GM12878 (cell line): ENCODE data around the gene PMF1.

Experiments used
- CTCF ChIP-seq, 3 experiments: IDR thresholded peaks in 2 of 3; conservative IDR thresholded peaks in 1 of 3; 2 replicates each; pipeline ENCODE4 v1.5.1; 2011; ENCODE audit warnings: low read depth in 3 of 3, low read length in 3 of 3, mild to moderate bottlenecking in 3 of 3, control low read depth in 2 of 3, moderate library complexity in 2 of 3, inconsistent platforms in 1 of 3, mixed read lengths in 1 of 3; ENCODE audit not compliant: control insufficient read depth in 2 of 3, insufficient read depth in 1 of 3; ENCODE audit errors: extremely low read depth in 1 of 3
- EP300 ChIP-seq, 2 experiments: fragments of 150-350 bp in 1 of 2; IDR thresholded peaks; 2 replicates each; pipeline ENCODE4 v1.6.1; 2011 to 2012; ENCODE audit warnings: low read depth in 2 of 2, low read length in 2 of 2, borderline replicate concordance in 1 of 2, improper control_type of control experiment in 1 of 2, inconsistent platforms in 1 of 2; ENCODE audit not compliant: control insufficient read depth in 1 of 2
- FOXM1 ChIP-seq: IDR thresholded peaks from 2 replicates; pipeline ENCODE4 v1.6.1; 2012; ENCODE audit warnings: low read depth, mild to moderate bottlenecking, inconsistent platforms, low read length, moderate library complexity
- HDAC2 ChIP-seq: fragments of 200-600 bp; sonication (generic); IDR thresholded peaks from 2 replicates; pipeline ENCODE4 v1.6.1; 2017
- NR2C1 ChIP-seq: fragments of 450-650 bp; IDR thresholded peaks from 2 replicates; pipeline ENCODE4 v1.6.1; 2017; ENCODE audit warnings: antibody characterized with exemption, mild to moderate bottlenecking, moderate library complexity
- POLR2A ChIP-seq: IDR thresholded peaks from 2 replicates; pipeline ENCODE4 v1.6.1; 2011; ENCODE audit warnings: low read depth, mild to moderate bottlenecking, low read length
- POLR2AphosphoS5 ChIP-seq: IDR thresholded peaks from 2 replicates; pipeline ENCODE4 v1.6.1; 2011; ENCODE audit warnings: mild to moderate bottlenecking, low read length, inconsistent platforms
- RB1 ChIP-seq: fragments of 450-650 bp; formaldehyde crosslinking; IDR thresholded peaks from 2 replicates; pipeline ENCODE4 v1.6.1; 2017; ENCODE audit warnings: mild to moderate bottlenecking, borderline replicate concordance
- SIX5 ChIP-seq: IDR thresholded peaks from 2 replicates; pipeline ENCODE4 v1.6.1; 2011; ENCODE audit warnings: mild to moderate bottlenecking, low read depth, low read length, moderate library complexity; ENCODE audit not compliant: severe bottlenecking

- no peak for TF ChIP-seq CTCF (IDR thresholded peaks at IDR 0.05 in 2 of 3, conservative IDR thresholded peaks at IDR 0.05 in 1 of 3; ENCODE audit: control insufficient read depth in 2 of 3, extremely low read depth in 1 of 3, insufficient read depth in 1 of 3, low read depth in 3 of 3, low read length in 3 of 3)
- no peak for TF ChIP-seq FOXM1
- TF ChIP-seq NR2C1: no peak
- no peak; the same call in 1 of the 2 replicates for TF ChIP-seq POLR2AphosphoS5
- TF ChIP-seq RB1: no peak
- no peak for TF ChIP-seq HDAC2
- no peak for TF ChIP-seq EP300 (IDR thresholded peaks at IDR 0.05; ENCODE audit: borderline replicate concordance in 1 of 2, control insufficient read depth in 1 of 2, low read depth in 2 of 2, low read length in 2 of 2)
- no peak for TF ChIP-seq SIX5
- no peak for TF ChIP-seq POLR2A
These were observed 53.2 kb downstream of the PMF1 start for GRCh38 chr1:156266051-156266450.
